Measurements from ENCODE around the gene TLNRD1.
A peak's percentile ranks its signal among the peaks of the same experiment; 100 is the strongest.

The TLNRD1 gene

GRCh38 chr15:81006124-81006523 lies 5.4 kb downstream of the TLNRD1 start:
- Histone ChIP-seq H3K9ac (ENCODE audit: low read length) (no peak overlapping the region), H3K79me2 (ENCODE audit: low read length) (peaks cover 69% of the 10 kb centered on the region), H3K4me3 (ENCODE audit: low read length) (no peak overlapping the region), H3K9me3 (ENCODE audit: insufficient read depth, low read length) (no peaks in the 10 kb centered on the region), H3K4me1 (ENCODE audit: low read length) (peaks cover 46% of the 10 kb centered on the region), H3K36me3 (replicated peaks; ENCODE audit: low read depth, low read length) (peaks cover 31% of the 10 kb centered on the region), H3K4me2 (ENCODE audit: low read length) (no peak overlapping the region), H4K20me1 (ENCODE audit: insufficient read depth, low read length) (peaks cover 25% of the 10 kb centered on the region), H2AFZ (ENCODE audit: low read depth, low read length) (no peak overlapping the region), H3K27me3 (ENCODE audit: low read depth, low read length) (no peaks in the 10 kb centered on the region), H3K27ac (ENCODE audit: low read length) (no peak overlapping the region)
- no peak for TF ChIP-seq EZH2phosphoT487 (IDR thresholded peaks at IDR 0.05; ENCODE audit: low read depth)
- TF ChIP-seq CTCF (IDR thresholded peaks at IDR 0.05; ENCODE audit: low read depth, low read length) = no peak

DNA sequence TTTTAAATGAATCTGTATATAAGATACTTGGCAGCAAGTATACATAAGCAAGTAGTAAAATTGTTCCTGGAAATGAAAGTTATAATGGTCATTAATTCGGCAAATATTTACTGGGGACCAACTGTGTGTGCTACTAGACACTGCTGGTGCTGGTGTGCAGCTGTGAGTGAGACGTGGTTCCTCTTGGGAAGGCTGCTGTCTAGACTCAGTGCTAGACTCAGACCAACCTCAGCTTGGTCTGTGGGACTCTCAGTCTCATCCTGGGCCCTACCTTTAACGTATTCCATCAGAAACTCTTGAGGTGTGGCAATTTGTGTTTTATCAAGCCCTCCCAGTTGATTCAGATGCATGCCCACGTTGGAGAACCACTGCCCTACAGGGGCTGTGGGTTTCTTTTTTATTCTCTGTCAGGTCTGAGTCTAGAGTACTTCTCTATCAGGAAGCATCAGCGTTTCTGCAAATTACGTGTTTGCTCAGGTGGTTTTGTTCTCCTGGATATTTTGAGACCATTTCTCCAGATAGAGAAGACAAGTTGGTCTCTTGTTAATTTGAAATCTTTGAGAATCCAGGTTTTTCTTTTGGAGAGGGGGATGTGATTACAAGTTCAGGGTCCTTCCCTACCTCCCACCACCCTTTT lies 6.8 kb downstream of the TLNRD1 start:
- TF ChIP-seq EZH2phosphoT487 (IDR thresholded peaks at IDR 0.05; ENCODE audit: low read depth) (no peak), CTCF (IDR thresholded peaks at IDR 0.05; ENCODE audit: low read depth, low read length) (no peak)
- peaks cover 25% of the 10 kb centered on the region for H4K20me1 ChIP-seq (ENCODE audit: insufficient read depth, low read length)
- peaks cover 56% of the 10 kb centered on the region for H3K79me2 ChIP-seq (ENCODE audit: low read length)
- H3K9me3 ChIP-seq (ENCODE audit: insufficient read depth, low read length) = no peaks in the 10 kb centered on the region
- peak overlapping the region; percentile 9 for H3K27ac ChIP-seq (ENCODE audit: low read length)
- H3K9ac ChIP-seq (ENCODE audit: low read length) = no peak overlapping the region
- no peaks in the 10 kb centered on the region for H3K27me3 ChIP-seq (ENCODE audit: low read depth, low read length)
- peak overlapping the region; percentile 36 for H3K4me2 ChIP-seq (ENCODE audit: low read length)
- peaks cover 42% of the 10 kb centered on the region for H3K4me1 ChIP-seq (ENCODE audit: low read length)
- H3K36me3 ChIP-seq (replicated peaks; ENCODE audit: low read depth, low read length) = peaks cover 26% of the 10 kb centered on the region
- H3K4me3 ChIP-seq (ENCODE audit: low read length) = peak overlapping the region; percentile 7; the same call in 1 of the 2 replicates
- H2AFZ ChIP-seq (ENCODE audit: low read depth, low read length) = no peak overlapping the region

DNA sequence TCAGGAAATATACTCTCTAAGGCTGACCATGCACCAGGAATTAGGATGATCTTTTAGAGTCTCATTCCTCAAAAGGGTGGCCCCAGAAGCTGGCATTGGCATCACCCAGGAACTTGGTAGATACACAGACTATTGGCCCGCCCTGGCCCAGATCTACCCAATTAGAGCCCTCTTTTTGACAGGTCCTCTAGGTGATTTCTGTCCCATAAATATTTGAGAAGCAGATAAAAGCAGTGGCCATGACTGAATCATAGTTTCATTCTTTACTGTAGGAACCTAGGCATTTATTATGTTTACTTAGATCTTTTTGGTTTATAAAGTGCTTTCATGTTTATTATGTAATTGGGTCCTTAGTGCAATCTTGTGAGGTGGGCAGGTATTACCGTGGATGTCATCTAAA lies 7.6 kb downstream of the TLNRD1 start:
- Histone ChIP-seq H3K27me3 (ENCODE audit: low read depth, low read length) (no peaks in the 10 kb centered on the region), H3K9me3 (ENCODE audit: insufficient read depth, low read length) (no peaks in the 10 kb centered on the region), H3K27ac (ENCODE audit: low read length) (no peak overlapping the region), H3K36me3 (replicated peaks; ENCODE audit: low read depth, low read length) (peaks cover 19% of the 10 kb centered on the region), H4K20me1 (ENCODE audit: insufficient read depth, low read length) (peaks cover 18% of the 10 kb centered on the region; the same call in 1 of the 2 replicates), H3K9ac (ENCODE audit: low read length) (no peak overlapping the region), H3K4me2 (ENCODE audit: low read length) (no peak overlapping the region), H2AFZ (ENCODE audit: low read depth, low read length) (no peak overlapping the region), H3K4me3 (ENCODE audit: low read length) (no peak overlapping the region), H3K4me1 (ENCODE audit: low read length) (peaks cover 38% of the 10 kb centered on the region), H3K79me2 (ENCODE audit: low read length) (peaks cover 49% of the 10 kb centered on the region)
- TF ChIP-seq EZH2phosphoT487 (IDR thresholded peaks at IDR 0.05; ENCODE audit: low read depth) = no peak
- TF ChIP-seq CTCF (IDR thresholded peaks at IDR 0.05; ENCODE audit: low read depth, low read length) = no peak

GRCh38 chr15:81010086-81010485 lies 9.4 kb downstream of the TLNRD1 start:
- Histone ChIP-seq H3K4me2 (ENCODE audit: low read length) (peak overlapping the region; percentile 36), H3K36me3 (replicated peaks; ENCODE audit: low read depth, low read length) (peaks cover 2% of the 10 kb centered on the region), H4K20me1 (ENCODE audit: insufficient read depth, low read length) (0 out of 2 replicates have a peak, but pooled peaks cover 4% of the 10 kb centered on the region), H3K9ac (ENCODE audit: low read length) (no peak overlapping the region), H3K4me3 (ENCODE audit: low read length) (no peak overlapping the region), H3K27me3 (ENCODE audit: low read depth, low read length) (no peaks in the 10 kb centered on the region), H3K79me2 (ENCODE audit: low read length) (peaks cover 31% of the 10 kb centered on the region), H3K27ac (ENCODE audit: low read length) (no peak overlapping the region), H3K9me3 (ENCODE audit: insufficient read depth, low read length) (no peaks in the 10 kb centered on the region), H3K4me1 (ENCODE audit: low read length) (peaks cover 33% of the 10 kb centered on the region), H2AFZ (ENCODE audit: low read depth, low read length) (no peak overlapping the region)
- no peak for TF ChIP-seq EZH2phosphoT487 (IDR thresholded peaks at IDR 0.05; ENCODE audit: low read depth)
- no peak for TF ChIP-seq CTCF (IDR thresholded peaks at IDR 0.05; ENCODE audit: low read depth, low read length)

Data from OCI-LY3 (cell line).